ENCODE measurements around the gene MYO1G.

The MYO1G gene

GRCh38 chr7:44988701-44989100 is 9.9 kb upstream of the MYO1G start:
- H3K4me1 Mint-ChIP-seq (ENCODE audit: low read depth), result peaks cover 31% of the 10 kb centered on the region
- no peaks in the 10 kb centered on the region for H3K27me3 Mint-ChIP-seq
- H3K4me3 Mint-ChIP-seq, result no peak overlapping the region
- no peak overlapping the region for H3K27ac Mint-ChIP-seq
- H3K36me3 Mint-ChIP-seq, result peaks cover 26% of the 10 kb centered on the region
- no peaks in the 10 kb centered on the region for H3K9me3 Mint-ChIP-seq (ENCODE audit: low read depth)

GRCh38 chr7:44987996-44988395 is 9.2 kb upstream of the MYO1G start:
- Mint-ChIP-seq H3K27ac (no peak overlapping the region), H3K9me3 (ENCODE audit: low read depth) (no peaks in the 10 kb centered on the region), H3K36me3 (peaks cover 32% of the 10 kb centered on the region), H3K4me3 (peak overlapping the region; percentile 98), H3K4me1 (ENCODE audit: low read depth) (peaks cover 38% of the 10 kb centered on the region), H3K27me3 (no peaks in the 10 kb centered on the region)

GRCh38 chr7:44987457-44987856 is 8.6 kb upstream of the MYO1G start:
- no peaks in the 10 kb centered on the region for H3K9me3 Mint-ChIP-seq (ENCODE audit: low read depth)
- no peaks in the 10 kb centered on the region for H3K27me3 Mint-ChIP-seq
- peak overlapping the region; percentile 99 for H3K27ac Mint-ChIP-seq
- H3K36me3 Mint-ChIP-seq, result peaks cover 35% of the 10 kb centered on the region
- H3K4me1 Mint-ChIP-seq (ENCODE audit: low read depth), result peaks cover 44% of the 10 kb centered on the region
- peak overlapping the region; percentile 98 for H3K4me3 Mint-ChIP-seq

- Mint-ChIP-seq H3K27ac (peak overlapping the region; percentile 99), H3K27me3 (no peaks in the 10 kb centered on the region), H3K36me3 (peaks cover 32% of the 10 kb centered on the region), H3K4me3 (peak overlapping the region; percentile 98), H3K9me3 (ENCODE audit: low read depth) (no peaks in the 10 kb centered on the region), H3K4me1 (ENCODE audit: low read depth) (peaks cover 54% of the 10 kb centered on the region)
These were observed 7.6 kb upstream of the MYO1G start for GRCh38 chr7:44986218-44987053.

GRCh38 chr7:44985900-44986217 is 7.0 kb upstream of the MYO1G start:
- peak overlapping the region; percentile 98 for H3K4me3 Mint-ChIP-seq
- H3K27ac Mint-ChIP-seq, result peak overlapping the region; percentile 99
- H3K9me3 Mint-ChIP-seq (ENCODE audit: low read depth), result no peaks in the 10 kb centered on the region
- H3K27me3 Mint-ChIP-seq, result no peaks in the 10 kb centered on the region
- peaks cover 59% of the 10 kb centered on the region for H3K4me1 Mint-ChIP-seq (ENCODE audit: low read depth)
- H3K36me3 Mint-ChIP-seq, result peaks cover 32% of the 10 kb centered on the region

GRCh38 chr7:44985033-44985695 is 6.3 kb upstream of the MYO1G start:
- Mint-ChIP-seq H3K4me3 (peak overlapping the region; percentile 98), H3K27me3 (no peaks in the 10 kb centered on the region), H3K27ac (peak overlapping the region; percentile 99), H3K9me3 (ENCODE audit: low read depth) (no peaks in the 10 kb centered on the region), H3K4me1 (ENCODE audit: low read depth) (peaks cover 66% of the 10 kb centered on the region), H3K36me3 (peaks cover 32% of the 10 kb centered on the region)

- H3K4me1 Mint-ChIP-seq (ENCODE audit: low read depth), result peaks cover 72% of the 10 kb centered on the region
- H3K27ac Mint-ChIP-seq, result peak overlapping the region; percentile 99
- no peaks in the 10 kb centered on the region for H3K27me3 Mint-ChIP-seq
- H3K36me3 Mint-ChIP-seq, result peaks cover 32% of the 10 kb centered on the region
- H3K4me3 Mint-ChIP-seq, result peak overlapping the region; percentile 98
- no peaks in the 10 kb centered on the region for H3K9me3 Mint-ChIP-seq (ENCODE audit: low read depth)
These were observed 5.6 kb upstream of the MYO1G start for GRCh38 chr7:44984478-44984758.

- H3K9me3 Mint-ChIP-seq (ENCODE audit: low read depth), result no peaks in the 10 kb centered on the region
- no peaks in the 10 kb centered on the region for H3K27me3 Mint-ChIP-seq
- peak overlapping the region; percentile 99 for H3K27ac Mint-ChIP-seq
- peaks cover 77% of the 10 kb centered on the region for H3K4me1 Mint-ChIP-seq (ENCODE audit: low read depth)
- H3K36me3 Mint-ChIP-seq, result peaks cover 32% of the 10 kb centered on the region
- H3K4me3 Mint-ChIP-seq, result peak overlapping the region; percentile 98
These were observed 5.1 kb upstream of the MYO1G start for GRCh38 chr7:44983742-44984477.

- Mint-ChIP-seq H3K27me3 (no peaks in the 10 kb centered on the region), H3K4me3 (peak overlapping the region; percentile 98), H3K27ac (peak overlapping the region; percentile 99), H3K36me3 (peaks cover 32% of the 10 kb centered on the region), H3K4me1 (ENCODE audit: low read depth) (peaks cover 84% of the 10 kb centered on the region), H3K9me3 (ENCODE audit: low read depth) (no peaks in the 10 kb centered on the region)
These were observed 4.2 kb upstream of the MYO1G start for GRCh38 chr7:44982970-44983369.

GRCh38 chr7:44982535-44982923 is 3.7 kb upstream of the MYO1G start:
- H3K27ac Mint-ChIP-seq, result peak overlapping the region; percentile 99
- H3K4me1 Mint-ChIP-seq (ENCODE audit: low read depth), result peaks cover 83% of the 10 kb centered on the region
- H3K4me3 Mint-ChIP-seq, result peak overlapping the region; percentile 98
- H3K9me3 Mint-ChIP-seq (ENCODE audit: low read depth), result no peaks in the 10 kb centered on the region
- no peaks in the 10 kb centered on the region for H3K27me3 Mint-ChIP-seq
- peaks cover 32% of the 10 kb centered on the region for H3K36me3 Mint-ChIP-seq

- H3K4me1 Mint-ChIP-seq (ENCODE audit: low read depth), result peaks cover 84% of the 10 kb centered on the region
- peak overlapping the region; percentile 99 for H3K27ac Mint-ChIP-seq
- H3K36me3 Mint-ChIP-seq, result peaks cover 32% of the 10 kb centered on the region
- no peaks in the 10 kb centered on the region for H3K9me3 Mint-ChIP-seq (ENCODE audit: low read depth)
- H3K27me3 Mint-ChIP-seq, result no peaks in the 10 kb centered on the region
- peak overlapping the region; percentile 98 for H3K4me3 Mint-ChIP-seq
These were observed 2.4 kb upstream of the MYO1G start for GRCh38 chr7:44981035-44981706.

GRCh38 chr7:44980393-44981034 is 1.7 kb upstream of the MYO1G start:
- Mint-ChIP-seq H3K4me3 (peak overlapping the region; percentile 92), H3K9me3 (ENCODE audit: low read depth) (no peaks in the 10 kb centered on the region), H3K36me3 (peaks cover 26% of the 10 kb centered on the region), H3K4me1 (ENCODE audit: low read depth) (peaks cover 86% of the 10 kb centered on the region), H3K27me3 (no peaks in the 10 kb centered on the region), H3K27ac (peak overlapping the region; percentile 99)

- Mint-ChIP-seq H3K36me3 (peaks cover 18% of the 10 kb centered on the region), H3K9me3 (ENCODE audit: low read depth) (no peaks in the 10 kb centered on the region), H3K4me1 (ENCODE audit: low read depth) (peaks cover 86% of the 10 kb centered on the region), H3K27ac (peak overlapping the region; percentile 99), H3K27me3 (no peaks in the 10 kb centered on the region), H3K4me3 (peak overlapping the region; percentile 92)
These were observed 922 bp upstream of the MYO1G start for GRCh38 chr7:44979481-44980392.

- Mint-ChIP-seq H3K27me3 (no peaks in the 10 kb centered on the region), H3K4me3 (peak overlapping the region; percentile 92), H3K36me3 (peaks cover 3% of the 10 kb centered on the region), H3K4me1 (ENCODE audit: low read depth) (peaks cover 77% of the 10 kb centered on the region), H3K27ac (peak overlapping the region; percentile 99), H3K9me3 (ENCODE audit: low read depth) (no peaks in the 10 kb centered on the region)
These were observed 868 bp downstream of the MYO1G start for GRCh38 chr7:44977959-44978335.
